Inflammatory macrophage treated with lipopolysaccharide for 4 hours (primary cell): ENCODE results near the gene CLDN16.

Experiments
- DNase-seq: peaks from one replicate; pipeline ENCODE4 v3.0.0-alpha.2; 2020

The CLDN16 gene

DNA sequence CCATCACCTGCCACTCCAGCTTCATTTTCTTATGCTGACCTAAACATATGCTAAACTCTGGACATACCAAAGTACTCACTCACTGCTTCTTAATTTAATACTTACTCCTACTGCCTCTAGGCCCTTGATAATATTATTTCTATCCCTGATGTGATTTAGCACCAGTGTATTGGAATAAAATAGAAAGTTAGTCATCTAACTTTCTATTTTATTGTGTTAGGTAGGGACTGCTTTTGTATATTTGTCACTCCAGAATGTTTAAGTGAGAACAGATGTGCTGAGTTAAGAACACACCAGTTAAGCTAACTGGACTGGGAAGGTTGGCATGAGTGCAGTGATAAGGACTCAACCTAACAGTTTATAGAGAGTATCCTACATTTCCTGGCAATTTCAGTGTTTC, 6.5 kb upstream of the CLDN16 start:
- no peak for DNase-seq

GRCh38 chr3:190382082-190382481, 5.9 kb upstream of the CLDN16 start:
- DNase-seq = no peak

GRCh38 chr3:190384309-190384756, 3.6 kb upstream of the CLDN16 start:
- DNase-seq = peak; percentile 58

DNA sequence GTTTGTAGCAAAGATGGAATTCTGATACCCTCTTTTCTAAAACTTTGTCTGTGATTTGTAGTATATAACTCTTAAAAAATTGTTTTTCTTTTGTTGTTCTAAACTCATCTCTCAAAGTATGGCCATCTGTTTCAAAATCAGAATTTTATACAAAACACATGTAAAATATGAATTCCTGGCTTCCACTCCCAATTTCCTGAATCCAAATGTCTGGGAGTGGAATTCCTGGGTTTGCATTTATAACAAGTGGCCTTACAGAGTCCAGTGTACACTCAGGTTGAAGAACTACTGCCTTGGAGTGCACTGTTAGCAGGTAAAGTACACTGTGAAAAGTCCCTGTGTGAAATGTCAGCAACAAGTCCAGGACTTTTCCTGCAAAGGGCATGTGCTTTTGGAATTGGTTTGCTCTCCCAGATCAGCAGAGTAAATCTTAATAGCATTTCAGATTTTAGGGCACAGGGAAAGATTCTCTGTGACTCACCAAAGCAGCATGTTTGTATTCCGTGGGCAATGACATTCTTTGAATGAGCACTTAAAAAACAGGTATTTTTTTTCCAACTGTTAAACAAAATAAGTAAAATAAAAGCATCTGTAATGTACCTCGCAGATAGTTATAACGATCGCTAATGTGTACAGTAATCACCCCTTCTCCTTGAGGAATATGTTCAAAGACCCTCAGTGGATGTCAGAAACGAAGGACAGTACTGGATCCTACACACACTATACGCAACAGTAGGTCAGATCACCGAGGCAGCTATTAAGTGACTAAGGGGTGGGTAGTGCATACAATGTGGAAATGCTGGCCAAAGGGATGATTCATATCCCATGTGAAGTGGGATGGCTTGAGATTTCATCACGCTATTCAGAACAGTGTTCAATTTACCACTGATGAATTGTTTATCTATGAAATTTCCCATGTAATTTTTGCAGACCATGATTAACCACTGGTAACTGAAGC, 2.0 kb upstream of the CLDN16 start:
- peak; percentile 85 for DNase-seq

- no peak for DNase-seq
These were observed 740 bp downstream of the CLDN16 start for GRCh38 chr3:190388703-190389102.

DNA sequence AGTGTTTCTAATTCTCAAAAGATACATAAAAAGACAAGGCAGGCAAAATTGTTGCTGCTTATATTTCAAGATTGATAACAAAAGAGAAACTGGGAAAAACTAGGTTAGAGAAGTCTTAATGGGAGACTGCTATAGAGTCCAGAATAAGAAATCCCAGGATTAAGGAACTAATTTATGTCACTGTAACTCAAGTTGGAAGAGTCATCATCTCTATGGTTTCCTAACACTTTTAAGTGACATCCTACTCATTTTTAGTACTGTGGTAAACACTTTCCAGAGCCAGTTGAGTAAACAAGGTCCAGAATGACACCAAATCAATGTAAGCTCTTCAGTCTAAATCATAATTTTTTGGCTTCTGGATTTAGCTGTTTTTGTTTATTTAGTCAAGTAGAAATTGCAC, 8.0 kb downstream of the CLDN16 start:
- DNase-seq = peak; percentile 82

- DNase-seq = no peak
These were observed 9.9 kb downstream of the CLDN16 start for GRCh38 chr3:190397889-190398288.

DNA sequence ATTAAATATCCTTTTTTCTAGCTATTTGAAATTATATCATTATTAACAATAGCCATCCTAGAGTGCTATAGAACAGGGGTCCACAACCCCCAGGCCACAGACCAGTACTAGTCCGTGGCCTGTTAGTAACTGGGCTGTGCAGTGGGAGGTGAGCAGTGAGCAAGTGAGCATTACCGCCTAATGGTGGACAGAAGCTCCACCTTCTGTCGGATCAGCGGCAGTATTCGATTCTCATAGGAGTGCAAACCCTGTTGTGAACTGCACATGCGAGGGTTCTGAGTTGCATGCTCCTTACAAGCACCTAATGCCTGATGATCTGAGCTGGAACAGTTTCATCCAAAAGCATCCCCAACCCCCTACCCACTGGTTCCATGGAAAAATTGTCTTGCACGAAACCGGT, 11.7 kb downstream of the CLDN16 start:
- DNase-seq = no peak

GRCh38 chr3:190401963-190402362, 14.0 kb downstream of the CLDN16 start:
- DNase-seq = no peak

DNA sequence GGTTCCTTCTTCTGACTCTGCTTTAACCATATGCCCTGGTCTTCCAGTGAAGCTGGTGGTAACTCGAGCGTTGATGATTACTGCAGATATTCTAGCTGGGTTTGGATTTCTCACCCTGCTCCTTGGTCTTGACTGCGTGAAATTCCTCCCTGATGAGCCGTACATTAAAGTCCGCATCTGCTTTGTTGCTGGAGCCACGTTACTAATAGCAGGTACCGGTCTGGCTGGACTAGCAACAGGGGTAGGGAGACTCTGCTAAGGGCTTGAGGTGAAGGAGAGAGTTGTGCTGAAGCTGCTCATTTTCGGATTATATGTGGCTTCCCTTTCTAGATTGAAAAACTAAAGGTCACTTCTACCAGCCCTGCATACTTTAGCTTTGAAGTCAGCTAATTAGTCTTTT, 16.8 kb downstream of the CLDN16 start:
- no peak for DNase-seq

DNA sequence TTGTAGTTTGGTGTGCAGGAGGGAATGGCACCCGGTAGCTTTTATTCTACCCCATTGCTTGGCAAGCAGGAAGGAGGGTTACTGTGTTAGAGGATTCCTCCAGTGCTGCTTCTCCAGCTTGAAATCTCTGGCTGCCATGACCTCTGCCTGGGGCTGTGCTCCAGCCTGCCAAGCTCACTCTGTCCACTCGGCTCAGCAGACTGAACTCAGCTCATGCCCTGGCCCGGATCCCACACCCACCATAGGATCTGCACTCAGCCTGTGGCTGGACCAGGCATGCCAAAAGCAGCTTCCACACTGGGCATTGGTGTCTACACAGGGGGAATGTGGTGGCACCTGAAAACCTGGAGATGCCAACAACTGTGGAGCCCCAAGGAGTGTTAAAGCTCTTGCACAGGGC, 26.3 kb downstream of the CLDN16 start:
- no peak for DNase-seq

DNA sequence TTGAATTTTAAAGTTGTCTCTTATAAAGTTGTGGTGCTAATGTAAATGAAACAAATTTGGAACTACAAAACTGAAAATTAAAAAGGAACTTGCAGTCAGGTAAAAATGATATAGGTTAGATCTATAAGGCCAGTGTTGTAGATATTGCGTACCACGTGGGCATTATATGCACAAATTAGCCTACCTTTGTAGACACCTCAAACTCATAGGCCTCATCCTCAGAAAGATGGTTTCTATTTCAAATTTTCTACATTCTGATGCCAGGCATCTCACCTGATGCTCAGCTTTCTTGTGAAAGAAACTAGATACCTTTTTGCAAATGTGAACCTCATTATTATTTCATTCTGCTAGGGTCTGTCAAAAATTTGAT, 36.1 kb downstream of the CLDN16 start:
- no peak for DNase-seq

GRCh38 chr3:190424478-190425439, 36.8 kb downstream of the CLDN16 start:
- DNase-seq = peak; percentile 49

DNA sequence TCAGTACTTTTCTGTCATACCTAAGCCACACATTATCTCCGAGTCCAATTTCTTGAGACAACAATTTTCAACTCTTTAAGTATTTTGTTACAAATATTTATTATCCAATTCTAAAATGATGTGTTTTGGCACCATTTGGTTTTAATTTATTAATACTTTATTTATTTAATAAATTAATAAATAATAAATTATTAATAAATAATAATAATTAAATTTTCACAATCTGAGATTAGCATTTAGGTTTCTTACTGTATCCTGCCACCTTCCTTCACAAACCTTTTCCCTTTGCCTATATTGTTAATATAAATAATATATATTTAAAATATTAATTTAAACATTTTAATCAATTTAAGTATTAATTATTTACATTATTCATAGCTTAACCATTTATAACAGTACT, 37.9 kb downstream of the CLDN16 start:
- DNase-seq = no peak

DNA sequence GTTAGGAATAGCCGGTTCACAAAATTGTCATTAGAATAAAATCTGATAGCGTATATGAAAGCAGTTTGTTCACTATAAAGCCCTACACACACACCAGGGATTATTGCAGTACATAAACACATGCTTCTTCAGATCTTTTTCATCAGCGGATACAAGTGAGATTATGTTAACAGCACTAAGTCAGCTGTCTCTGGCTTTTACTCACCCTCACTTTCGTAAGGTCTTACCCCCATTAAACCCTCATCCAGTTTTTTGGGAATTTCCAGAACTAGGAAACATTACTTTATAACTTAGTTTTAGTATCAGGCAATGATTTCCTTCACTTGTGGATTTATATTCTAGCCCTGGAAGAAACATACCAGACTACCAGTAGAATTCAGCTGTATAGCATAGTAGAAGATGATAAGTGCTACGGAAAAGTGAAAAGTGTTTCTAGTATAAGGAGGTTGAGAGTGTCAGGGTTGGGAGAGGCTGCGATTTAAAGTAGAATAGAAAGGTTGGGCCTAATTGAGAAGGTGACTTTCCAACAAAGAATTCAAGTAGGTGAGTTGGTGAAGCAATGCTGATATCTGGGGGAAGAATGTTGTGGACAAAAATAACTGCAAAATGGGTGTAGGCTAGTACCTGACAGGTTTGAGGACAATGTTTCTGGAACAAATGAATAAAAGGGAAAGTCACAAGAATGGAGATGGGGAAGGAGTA, 39.0 kb downstream of the CLDN16 start:
- DNase-seq = peak; percentile 35

- no peak for DNase-seq
These were observed 41.7 kb downstream of the CLDN16 start for GRCh38 chr3:190429681-190430080.

DNA sequence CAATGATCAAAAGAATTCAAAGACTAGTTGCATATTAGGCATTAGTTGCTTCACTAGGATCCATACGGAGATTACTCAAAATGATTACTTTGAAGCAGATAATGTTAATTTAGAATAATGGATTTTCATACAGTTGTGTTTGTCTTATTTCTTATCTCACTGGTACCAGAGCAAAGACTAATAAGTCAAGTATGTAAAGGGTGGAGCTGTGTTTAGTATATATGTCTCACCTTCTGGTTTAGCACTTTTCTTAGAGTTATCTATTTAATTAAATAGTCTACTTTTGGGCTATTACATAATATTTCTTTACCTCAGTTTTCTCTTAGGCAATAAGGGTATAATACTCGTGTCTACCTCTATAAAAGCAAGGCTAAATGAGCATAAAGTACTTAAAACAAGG, 42.9 kb downstream of the CLDN16 start:
- DNase-seq = no peak

GRCh38 chr3:190432216-190432615, 44.3 kb downstream of the CLDN16 start:
- peak; percentile 30 for DNase-seq

DNA sequence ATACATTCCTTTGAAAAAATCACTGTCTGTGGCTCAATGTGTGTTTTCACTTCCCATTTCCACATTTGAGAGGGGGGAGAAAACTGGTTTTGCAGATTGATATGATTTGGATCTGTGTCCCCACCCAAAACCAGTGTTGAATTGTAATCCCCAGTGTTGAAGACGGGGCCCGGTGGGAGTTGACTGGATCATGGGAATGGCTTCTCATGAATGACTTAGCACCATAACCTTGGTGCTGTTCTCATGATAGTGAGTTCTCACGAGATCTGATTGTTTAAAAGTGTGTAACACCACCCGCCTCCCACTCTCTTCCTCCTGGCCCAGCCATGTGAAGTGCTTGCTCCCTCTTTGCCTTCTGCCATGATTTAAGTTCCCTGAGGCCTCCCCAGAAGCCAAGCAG, 45.7 kb downstream of the CLDN16 start:
- DNase-seq = no peak

GRCh38 chr3:190435618-190436017, 47.7 kb downstream of the CLDN16 start:
- DNase-seq = no peak

- DNase-seq = peak; percentile 30
These were observed 48.4 kb downstream of the CLDN16 start for GRCh38 chr3:190436331-190436730.

- no peak for DNase-seq
These were observed 54.3 kb downstream of the CLDN16 start for GRCh38 chr3:190442240-190442639.

DNA sequence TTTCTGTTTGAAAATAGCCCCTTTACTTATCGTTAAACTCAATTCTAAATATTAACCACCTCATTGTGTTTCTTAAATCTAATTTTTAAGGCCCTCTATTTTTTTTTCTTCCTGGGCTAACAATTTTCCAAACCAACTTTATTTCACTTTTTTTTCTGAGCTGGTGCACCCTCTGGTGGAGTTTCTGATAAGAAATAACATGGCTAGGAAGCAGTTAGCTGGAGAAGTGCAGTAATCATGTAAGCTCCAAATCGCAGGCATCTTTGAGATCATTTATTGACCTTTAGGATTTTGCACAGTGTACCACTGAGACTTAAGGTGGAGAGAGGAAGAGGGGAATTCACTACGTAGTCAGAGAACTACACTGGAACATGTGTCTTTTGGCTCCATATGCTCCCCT, 55.3 kb downstream of the CLDN16 start:
- DNase-seq = no peak
